HG03378 (cell line): ENCODE results near the gene VAT1L.

Experiments used
- ATAC-seq: cut with Tn5 transposase; IDR thresholded peaks from one replicate; pipeline ENCODE4 v1.9.1; 2021; ENCODE audit warnings: mild to moderate bottlenecking, moderate library complexity; ENCODE audit not compliant: unreplicated experiment

VAT1L gene, protein sequence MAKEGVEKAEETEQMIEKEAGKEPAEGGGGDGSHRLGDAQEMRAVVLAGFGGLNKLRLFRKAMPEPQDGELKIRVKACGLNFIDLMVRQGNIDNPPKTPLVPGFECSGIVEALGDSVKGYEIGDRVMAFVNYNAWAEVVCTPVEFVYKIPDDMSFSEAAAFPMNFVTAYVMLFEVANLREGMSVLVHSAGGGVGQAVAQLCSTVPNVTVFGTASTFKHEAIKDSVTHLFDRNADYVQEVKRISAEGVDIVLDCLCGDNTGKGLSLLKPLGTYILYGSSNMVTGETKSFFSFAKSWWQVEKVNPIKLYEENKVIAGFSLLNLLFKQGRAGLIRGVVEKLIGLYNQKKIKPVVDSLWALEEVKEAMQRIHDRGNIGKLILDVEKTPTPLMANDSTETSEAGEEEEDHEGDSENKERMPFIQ

DNA sequence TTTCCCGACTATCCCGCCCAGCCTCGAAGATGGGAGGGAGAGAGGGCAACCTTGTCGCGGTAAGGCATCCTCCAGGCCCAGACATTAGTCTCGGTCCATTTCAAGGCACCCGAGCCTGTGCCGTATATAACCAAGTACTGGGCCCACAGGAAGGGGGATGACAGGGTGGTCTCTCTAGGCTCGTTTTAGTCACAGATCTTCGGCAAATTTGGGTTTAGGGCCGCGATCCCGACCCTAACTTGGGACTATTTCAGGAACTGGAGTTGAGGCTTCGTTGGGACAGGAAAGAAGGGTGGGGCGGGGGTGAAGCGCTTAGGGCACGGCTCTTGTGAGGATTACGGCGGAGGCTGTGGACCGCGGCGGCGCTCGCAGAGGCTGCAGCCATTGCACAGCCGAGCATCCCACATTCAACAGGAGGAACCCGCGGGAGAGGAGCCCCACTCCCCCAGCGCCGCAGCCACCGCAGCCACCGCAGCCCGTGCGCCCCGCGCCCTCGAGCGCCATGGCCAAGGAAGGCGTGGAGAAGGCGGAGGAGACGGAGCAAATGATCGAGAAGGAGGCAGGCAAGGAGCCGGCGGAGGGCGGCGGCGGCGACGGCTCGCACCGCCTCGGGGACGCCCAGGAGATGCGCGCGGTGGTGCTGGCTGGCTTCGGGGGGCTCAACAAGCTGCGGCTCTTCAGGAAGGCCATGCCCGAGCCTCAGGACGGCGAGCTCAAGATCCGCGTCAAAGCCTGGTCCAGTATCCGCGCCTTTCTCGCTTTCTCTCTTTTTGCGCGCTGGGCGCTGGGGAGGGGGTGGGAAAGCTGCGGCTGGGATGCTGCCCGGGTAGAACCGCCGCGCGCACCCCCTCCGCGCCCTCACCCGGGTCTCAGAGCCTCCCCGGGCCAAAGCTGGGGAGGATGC is at the start of gene VAT1L:
Gene VAT1L, plus strand, starts transcription at position 384 of the 904 bp plus-strand sequence. Its CDS starts 119 bp downstream, at position 503.
- no peak for ATAC-seq

DNA sequence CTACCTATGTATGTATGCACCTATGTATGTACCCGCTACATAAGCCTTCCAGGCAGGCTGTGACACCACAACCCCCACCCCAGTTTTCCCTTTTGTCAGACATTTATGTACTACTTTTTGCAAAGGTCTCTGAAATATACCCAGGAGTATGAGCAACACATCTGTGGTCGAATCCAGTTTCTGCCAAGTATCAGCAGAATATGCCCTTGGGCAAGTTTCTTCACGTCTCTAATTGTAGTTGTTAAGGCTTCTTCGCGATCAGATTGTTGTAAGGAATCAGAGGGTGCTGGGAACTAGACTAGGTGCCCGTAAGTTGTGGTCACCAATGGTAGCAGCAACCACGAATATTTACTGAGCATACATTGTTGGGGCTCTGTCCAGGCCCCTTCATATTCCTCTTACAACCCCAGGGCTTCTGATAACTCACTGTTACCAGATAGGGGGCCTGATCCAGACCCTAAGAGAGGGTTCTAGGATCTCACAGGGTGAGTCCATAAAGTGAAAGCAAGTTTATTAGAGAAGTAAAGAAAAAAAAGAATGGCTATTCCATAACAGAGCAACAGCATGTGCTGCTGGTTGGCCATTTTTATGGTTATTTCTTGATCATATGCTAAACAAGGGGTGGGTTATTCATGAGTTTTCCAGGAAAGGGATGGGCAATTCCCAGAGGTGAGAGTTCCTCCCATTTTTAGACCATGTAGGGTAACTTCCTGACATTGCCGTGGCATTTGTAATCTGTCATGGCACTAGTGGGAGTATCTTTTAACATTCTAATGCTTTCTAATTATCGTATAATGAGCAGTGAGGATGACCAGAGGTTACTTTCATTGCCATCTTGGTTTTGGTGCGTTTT is 49.4 kb upstream of the VAT1L start:
- ATAC-seq, result no peak

- no peak for ATAC-seq
These were observed 48.8 kb upstream of the VAT1L start for GRCh38 chr16:77739559-77739892.

DNA sequence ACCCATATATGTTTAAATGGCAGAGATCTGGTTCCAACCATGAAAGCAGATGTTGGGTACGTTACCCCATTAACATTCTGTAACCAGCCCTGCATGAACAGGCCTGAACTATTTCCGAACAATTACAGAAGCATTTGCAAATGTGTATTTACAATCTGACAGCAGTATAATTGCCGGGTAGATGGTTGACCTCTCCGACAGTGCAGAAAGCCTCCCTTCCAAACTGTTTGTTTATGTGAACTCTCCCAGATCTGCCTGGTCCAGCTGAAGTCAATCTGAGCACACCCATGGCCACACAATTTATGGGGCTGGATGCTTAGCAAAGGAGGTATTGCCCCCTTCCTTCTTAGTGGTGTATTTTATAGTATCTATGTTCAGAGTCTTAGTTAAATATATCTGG is 44.2 kb upstream of the VAT1L start:
- no peak for ATAC-seq

- ATAC-seq, result no peak
These were observed 42.4 kb upstream of the VAT1L start for GRCh38 chr16:77745972-77746371.

DNA sequence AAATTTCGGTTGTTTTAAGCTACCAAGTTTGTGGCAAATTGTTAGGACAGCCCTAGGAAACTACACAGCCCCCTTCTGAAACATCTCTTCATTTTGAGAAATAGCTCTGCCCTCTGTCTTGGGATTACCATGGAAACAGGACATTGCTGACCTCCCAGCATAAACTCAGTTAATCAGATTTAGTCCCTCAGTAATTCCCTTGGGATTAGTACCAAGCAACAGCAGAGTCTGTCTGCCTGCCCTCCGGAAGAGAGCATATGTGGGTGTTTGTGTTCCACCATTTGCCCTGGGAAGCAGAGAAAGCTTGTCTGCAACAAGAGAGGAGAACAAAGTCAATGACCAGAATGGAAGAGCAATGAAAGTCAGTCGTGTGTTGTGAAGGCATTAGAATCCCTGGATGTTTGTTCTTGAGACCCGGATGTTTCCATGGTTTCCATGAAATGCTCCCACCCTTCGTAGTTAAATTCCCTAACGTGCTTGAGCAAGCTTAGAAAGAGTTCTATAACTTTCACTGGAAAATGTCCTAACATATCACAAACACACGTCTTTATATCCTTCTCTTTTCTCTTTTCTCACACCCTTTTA is 39.9 kb upstream of the VAT1L start:
- no peak for ATAC-seq

- ATAC-seq, result no peak
These were observed 38.9 kb upstream of the VAT1L start for GRCh38 chr16:77749415-77749814.

GRCh38 chr16:77758046-77758445 is 30.3 kb upstream of the VAT1L start:
- ATAC-seq, result no peak

DNA sequence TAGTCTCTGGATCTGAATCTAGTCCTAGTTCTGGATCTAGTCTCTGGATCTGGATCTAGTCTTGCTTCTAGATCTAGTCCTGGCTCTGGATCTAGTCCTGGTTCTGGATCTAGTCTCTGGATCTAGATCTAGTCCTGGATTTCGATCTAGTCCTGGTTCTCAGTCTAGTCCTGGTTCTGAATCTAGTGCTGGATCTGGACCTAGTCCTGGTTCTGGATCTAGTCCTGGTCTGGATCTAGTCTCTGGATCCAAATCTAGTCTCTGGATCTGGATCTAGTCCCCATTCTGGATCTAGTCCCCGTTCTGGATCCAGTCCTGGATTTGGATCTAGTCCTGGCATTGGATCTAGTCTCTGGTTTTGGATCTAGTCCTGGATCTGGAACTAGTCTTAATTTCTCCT is 29.9 kb upstream of the VAT1L start:
- ATAC-seq, result no peak

GRCh38 chr16:77759201-77759600 is 29.2 kb upstream of the VAT1L start:
- ATAC-seq, result no peak

GRCh38 chr16:77759821-77760220 is 28.5 kb upstream of the VAT1L start:
- no peak for ATAC-seq

DNA sequence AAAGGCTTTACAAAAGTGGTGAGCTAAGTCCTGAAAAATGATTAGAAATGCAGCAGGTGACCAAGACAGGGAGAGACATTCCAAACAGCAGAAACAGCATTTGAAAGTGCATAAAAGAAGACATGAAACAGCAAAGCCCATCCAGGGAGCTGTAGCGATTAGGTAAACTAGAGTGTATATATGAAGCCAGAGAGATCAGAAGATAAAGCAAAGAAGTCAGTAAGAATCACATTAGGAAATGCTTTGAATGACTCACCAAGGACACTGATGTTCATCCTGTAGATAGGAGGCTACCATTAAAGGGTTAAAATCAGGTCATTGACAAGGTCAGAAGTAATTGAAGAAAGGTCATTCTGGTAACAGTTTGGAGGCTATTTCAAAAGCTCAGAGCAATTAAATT is 27.6 kb upstream of the VAT1L start:
- no peak for ATAC-seq

GRCh38 chr16:77761204-77761603 is 27.2 kb upstream of the VAT1L start:
- no peak for ATAC-seq

GRCh38 chr16:77762262-77762661 is 26.1 kb upstream of the VAT1L start:
- no peak for ATAC-seq

GRCh38 chr16:77763994-77764393 is 24.4 kb upstream of the VAT1L start:
- no peak for ATAC-seq

DNA sequence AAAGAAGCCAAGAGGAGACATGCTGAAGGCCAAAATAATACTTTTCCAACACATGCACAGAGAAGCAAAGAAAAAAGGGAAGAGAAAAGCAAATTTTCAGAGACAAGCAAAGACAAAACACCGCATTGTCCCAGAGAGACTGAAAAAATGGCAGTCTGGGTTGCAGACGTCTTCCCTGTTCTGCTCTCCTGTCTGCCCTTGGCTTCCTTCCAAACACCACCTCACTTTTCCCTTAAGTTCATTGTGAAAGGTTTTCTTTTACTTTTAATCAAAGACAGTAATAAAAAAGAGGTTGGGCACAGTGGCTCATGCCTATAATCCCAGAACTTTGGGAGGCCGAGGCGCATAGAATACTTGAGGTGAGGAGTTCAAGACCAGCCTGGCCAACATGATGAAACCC is 21.2 kb upstream of the VAT1L start:
- no peak for ATAC-seq

DNA sequence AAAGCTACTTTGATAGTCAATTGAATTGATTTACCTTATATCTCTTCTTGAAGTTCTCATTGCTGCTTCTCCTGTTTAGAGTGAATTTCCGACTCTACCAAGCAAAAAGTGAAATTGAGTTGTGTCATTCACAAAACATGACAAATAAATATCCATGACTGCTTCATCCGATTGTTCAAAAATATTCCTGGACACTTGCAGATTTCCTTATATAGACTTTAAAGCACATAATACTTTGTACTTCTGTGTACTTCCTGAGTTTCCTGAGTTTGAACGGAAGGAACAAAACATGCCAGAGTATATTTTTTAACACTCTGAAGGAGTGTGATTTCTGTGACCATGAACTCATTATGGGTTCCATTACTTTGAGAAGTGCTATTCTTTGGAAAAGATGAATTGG is 20.5 kb upstream of the VAT1L start:
- ATAC-seq, result no peak

DNA sequence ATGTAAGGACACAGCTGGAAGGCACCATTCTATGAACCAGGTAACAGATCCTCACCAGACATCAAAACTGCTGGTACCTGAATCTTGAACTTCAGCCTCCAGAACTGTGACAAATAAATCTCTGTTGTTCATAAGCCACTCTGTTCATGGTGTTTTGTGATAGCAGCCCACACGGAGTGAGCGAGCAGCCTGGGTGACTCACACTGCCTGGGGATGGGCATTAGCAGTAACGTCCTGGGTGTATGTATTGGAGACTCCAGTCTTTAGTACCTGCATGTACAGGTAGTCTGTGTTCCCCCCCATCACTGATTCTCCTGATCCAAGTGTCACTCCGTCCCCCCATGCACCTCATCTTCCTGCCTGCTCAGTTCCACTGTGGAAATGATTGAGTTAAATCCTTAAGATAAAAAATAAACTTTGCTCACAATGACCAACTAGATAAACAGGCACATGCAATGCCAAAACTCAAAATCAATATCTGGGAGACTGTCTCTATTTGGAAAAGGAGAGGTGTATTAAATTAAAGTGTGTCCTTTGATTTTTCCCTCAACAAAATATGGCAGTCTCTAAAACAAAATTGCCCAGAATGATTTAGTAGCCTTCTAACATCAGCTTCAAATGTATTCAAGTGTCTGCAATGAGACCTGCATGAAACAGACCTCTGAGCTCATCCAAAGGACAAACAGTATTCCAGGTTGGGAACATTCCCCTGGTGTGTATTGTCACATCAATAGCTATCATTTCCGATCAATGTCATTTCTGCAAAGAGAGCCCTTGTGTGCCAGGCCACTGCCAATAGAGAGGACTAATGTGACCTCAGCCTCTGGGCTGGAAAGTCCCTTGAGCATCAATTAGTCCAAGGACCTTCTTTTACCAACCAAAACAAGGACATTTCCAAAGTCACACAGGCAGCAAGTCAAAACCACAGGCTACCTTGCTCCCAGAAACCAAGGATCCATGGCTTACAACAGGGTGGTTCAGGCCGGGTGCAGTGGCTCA is 12.2 kb upstream of the VAT1L start:
- no peak for ATAC-seq

GRCh38 chr16:77777745-77778144 is 10.6 kb upstream of the VAT1L start:
- no peak for ATAC-seq
